Endometrium (tissue), 2 donors: ENCODE results near the gene DUSP6.

Source experiments
- FAIRE-seq: peaks from 2 replicates; lab custom pipeline; 2012; peaks lifted over from hg19 to GRCh38; lab: Jason Lieb, UNC
- donor health status: control.
- donor health status: control.

DUSP6 gene

DNA sequence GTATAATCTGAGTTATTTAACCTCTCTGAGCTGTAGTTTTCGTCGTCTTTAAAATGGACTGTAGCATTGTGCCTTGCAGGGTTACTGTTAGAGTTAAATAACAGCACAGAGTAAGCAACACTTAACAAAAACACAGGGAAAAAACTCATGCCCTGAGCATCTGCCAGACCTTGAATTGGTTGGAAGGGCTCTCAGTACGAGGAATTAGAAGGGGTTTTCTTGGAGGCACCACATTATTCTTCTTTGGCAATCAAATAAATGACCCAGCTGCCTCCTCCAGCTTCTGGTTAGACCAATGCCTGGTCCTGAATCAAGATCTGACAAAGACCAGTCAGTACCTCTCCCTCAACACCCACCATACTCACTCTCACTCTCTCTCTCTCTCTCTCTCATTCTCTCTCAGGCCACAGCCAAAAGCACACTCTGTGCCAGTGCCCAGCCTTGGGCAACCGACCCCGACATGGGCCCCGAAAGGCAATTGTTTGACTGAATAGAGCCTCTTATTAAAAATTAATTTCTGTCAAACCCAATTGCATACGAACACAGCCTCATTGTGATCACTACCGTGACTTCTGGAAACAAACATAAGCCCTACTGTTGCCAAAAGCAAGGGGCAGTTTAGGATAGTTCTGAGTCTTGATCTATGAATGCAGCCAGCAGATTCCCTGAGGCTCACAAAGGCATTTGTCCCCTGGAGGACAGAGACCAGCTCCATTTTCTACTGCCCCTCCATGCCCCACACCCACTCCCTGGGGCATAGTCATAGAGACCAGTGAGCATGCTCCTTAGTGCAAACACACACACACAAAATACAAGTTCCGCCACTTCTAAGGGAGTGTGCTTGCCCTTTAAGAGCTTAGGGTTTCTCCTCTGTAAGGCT is 23.9 kb downstream of the DUSP6 start:
- FAIRE-seq: no peak

DNA sequence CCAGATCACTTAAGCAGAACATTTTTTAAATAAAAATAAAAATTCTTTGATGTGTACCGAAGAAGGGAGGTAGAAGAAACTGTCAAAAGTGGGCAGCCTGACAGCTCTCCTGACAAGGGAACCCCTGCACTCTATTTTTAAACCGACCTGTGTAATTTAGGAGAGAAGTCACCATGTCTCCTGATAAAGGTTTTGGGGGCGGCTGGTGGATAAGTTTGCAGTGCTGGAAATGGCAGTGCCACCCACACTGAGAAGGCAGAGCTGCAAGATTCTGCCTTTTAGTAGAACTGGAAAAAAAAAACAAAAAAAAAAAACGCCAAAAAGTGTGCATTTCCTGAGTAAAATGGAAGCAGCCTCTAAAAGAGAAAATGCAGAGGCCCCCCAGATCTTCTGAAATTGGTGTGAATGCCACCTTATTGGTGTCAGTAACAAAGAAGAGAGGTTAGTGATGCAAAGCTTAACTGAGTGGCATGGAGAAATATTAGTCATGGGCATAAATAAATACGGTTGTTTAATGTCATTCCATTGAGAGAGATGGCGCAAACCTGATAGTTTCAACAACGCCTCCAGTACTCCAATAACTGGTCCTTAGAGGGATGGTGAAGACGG is 24.7 kb downstream of the DUSP6 start:
- FAIRE-seq: no peak

DNA sequence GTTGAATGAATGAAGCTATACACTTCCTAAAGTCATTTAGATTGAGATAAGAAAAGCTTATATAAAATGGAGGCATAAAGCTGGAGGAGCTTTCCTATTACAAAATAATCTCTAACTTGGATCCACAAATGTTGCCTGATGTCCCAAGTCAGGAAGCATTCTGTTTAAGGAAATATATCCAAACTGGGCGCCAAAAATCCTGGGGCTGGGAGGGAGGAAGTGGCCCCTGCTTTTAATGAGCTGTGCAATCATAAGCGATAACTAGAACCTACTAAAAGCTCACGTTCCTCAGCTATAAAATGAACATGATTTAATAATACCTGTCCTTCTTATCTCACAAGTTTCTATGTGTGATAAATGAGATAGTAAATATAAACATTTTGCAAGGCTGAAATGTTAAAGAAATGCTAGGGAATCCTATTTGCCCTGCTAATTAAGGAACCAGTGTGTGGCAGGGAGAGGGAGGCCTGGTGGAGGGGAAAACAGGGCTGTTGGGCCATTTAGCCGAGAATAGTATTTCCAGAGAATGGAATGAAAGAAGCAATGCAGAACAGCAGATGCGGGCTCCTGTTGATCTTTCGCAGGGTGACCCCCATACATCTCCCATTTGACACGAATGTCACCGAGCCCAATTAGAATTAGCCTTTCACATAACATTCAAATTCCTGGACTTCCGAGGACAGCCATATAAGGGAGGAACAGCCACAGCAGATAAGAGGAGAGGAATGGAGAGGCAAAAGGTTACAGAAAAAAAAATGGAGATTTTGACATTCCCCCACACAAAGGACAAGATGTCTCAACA is 25.9 kb downstream of the DUSP6 start:
- peak; percentile 89 for FAIRE-seq

DNA sequence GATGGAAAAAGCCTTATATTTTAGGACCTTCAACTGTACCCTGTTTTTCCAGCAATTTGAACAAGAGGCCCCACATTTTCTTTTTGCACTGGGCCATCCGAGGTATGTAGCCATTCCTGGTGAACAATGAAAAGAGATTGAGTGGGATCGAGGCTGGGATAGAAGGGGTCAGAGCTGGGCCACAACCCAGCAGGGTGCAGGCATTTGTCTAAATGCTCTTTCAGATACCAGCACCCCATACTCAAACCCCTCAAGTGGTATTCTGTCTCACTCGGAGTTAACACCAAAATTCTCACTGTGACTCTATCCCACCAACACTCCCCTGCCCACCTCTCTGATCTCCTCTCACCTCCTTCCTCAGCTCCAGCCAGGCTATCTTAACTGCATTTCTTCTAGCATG is 26.8 kb downstream of the DUSP6 start:
- FAIRE-seq: no peak

DNA sequence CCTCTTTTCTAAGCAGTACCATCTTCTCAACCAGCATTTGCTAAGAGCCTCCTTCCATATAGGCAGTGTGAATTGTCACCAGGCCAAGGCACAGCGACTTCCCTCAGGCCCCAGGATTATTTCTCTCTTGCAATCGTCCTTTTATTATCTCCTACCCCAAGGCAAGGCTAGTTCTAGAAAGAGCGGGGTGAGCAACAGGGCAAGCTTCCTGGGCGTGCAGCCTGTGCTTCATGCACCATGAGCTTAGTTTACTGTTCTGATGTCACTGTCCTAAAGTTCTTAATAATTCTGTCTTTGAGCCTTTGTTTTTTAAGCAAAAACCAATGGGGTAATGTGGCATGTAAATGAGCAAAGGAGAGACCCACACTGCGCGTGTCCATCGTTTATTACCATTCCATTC is 27.9 kb downstream of the DUSP6 start:
- no peak for FAIRE-seq

DNA sequence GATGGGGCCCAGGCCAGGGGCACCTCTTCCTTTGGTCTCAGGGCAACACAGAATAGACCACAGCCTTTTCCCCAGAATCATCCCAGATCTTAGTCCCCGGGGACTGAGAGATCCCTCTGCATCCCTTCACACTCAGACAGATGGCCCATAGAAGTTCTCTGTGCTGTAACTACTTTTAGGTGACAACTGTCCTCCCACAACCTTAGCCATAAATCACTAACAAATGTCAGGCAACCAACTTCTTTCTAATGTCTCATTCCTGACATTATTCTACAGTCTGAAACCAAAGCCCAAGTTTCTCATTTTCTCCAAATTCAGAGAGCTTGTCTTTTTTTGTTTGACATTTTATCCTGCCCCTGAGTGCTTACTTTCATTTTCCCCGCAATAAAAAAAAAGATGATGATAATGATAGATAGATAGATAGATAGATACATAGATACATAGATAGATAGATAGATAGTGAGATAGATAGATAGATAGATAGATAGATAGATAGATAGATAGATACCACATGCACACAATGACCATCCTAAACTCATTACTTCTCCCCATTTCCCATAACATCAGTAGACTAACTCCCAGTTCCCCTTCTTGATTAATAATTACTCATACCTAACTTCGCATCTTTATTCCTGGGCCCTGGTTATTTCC is 28.6 kb downstream of the DUSP6 start:
- no peak for FAIRE-seq

DNA sequence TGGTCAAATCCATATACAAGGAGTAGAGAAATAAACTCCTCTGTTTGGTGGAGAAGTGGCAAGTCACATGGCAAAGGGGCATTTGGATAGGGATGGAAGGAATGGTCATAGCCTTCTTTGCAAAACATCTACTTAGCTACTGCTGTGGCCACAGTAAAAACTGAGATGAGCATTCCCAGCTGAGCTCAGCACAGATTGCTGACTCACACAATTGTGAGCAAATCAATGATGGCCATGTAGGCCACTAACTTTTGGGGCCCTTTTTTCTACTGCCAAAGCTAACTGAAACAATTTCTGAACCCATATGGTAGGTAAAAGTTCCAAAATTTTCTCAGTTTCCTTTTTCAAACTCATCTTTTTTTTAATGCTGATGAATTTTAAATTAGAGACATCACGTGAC is 31.6 kb downstream of the DUSP6 start:
- no peak for FAIRE-seq

DNA sequence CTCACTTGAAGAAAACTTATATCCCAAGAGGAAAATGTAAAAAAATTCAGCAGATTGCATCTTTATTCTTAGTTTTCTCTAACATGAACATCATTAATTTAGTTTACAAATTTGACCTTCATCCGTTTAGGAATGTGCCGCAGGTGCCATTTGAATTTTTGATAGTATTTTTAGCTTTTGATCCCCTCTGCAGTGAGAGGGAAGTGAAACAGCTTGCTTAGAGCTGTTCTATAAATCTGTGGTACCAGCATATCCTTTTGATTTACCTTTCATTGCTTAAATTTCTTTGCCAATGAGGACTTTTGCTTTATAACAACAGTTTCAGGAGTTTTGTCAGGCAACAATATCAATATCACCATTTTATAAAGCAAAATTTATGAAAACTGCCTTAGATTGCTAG is 32.7 kb downstream of the DUSP6 start:
- FAIRE-seq: no peak

DNA sequence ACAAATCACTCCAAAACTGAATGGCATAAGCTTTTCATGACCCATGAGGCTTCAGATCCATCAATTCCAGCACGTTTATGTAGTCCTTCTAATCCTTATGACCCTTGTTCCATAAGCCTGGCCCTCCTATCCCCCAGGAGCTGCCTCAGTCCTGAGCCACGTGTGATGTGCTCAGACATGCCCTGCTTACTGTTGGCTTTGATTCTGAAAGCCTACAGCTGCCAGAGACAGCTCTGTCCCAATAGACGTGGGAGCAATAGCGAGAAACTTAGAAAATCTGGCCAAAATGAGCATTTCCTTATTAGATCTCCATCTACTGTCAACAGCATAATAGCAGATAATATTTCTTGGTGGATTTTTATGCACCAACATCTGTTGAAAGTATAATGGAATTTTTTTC is 33.2 kb downstream of the DUSP6 start:
- FAIRE-seq: no peak

DNA sequence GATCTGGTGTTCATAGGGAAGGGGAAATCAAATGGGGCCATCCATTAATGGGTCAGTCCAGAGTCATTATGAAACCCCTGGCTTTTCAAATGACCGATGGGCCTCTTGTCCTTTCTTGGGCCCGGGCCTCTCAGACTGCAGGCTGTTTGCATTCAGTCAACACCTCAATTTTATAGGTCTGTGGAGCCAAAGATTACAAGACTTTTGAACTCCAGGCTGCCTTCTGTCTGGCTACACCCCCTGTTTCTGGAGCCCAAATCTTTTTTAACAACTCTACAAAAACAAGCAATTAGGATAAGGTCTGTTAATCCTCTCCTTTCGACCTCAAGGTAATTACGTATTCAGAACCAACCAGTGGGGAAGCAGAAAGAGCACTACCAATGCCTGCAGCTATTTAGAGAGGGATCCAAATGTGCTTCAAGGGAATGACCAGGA is 35.6 kb downstream of the DUSP6 start:
- no peak for FAIRE-seq

DNA sequence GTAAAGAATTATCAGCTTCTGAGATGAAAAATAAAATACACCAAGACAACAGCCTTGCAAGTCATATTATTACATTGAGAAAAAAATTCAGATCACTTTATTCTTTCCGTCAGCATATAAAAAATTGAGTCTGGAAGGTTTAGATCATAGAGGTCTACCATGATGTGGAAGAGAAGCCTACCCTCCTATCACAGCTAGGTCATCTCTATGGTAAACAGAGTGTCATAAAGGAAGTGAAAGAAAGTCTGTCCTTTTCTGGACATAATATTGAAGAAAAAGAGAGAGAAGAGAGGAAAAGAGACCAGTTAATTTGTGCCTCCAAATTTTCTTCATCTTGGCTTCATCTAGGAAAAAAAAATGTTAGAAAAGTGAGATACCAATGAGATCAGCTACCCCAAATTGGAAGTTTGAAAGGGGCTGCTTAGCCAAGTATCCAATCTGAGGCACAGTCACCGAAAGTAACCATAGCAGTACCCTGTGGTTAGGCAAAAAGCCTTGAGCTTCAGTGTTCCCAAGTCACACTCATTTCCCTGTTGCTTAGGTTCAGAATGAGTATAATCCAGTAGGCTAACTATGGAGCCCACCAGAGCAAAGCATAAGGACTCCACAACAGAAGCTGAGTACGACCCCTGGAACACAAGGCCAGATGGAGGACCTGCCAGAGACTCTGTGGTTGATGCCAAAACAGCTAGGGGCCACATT is 38.1 kb downstream of the DUSP6 start:
- no peak for FAIRE-seq

DNA sequence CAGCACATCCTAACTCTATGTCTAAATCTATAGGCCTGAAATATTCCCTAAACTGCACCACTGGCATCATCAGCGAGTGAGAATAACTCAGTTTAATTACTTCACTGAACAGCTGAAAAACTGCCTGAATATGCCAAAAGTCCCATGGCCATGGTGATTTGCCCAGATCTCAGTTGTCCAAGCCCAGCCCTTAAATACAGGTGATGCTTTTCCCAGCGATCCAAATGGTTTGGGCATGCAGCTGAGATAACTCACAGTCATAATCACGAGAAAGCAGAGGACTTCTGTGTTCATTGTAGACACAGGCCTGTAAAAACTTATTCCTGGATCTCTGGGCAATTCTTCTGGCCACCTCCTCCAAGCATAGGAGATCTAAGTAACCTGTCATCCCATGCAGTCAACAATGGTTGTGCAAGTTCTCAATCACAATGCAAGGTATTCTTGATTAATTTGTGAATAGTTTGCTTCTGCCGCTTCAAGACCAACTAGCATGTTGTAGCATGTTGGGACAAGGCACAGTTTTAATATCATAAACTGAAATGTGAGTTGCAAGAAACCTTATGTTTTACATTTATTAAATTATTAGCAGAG is 40.5 kb downstream of the DUSP6 start:
- FAIRE-seq: no peak

DNA sequence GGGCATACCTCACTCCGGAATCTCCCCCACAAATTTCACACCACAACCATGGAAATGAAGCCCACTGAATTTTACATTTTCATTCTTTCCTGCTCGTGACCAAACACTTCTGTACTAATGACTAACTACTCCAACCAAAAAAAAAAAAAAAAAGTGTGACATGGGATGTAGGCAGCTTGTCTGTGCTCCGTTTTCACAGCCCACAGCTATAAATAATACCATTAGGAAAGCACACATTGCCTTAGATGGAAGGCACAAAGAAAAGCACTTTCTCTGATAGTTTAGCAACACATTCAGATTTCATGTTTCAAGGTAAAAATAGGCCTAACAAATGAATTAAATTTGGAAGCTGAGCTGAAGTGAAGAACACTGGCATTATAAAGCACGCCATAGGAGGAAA is 42.5 kb downstream of the DUSP6 start:
- FAIRE-seq: no peak

DNA sequence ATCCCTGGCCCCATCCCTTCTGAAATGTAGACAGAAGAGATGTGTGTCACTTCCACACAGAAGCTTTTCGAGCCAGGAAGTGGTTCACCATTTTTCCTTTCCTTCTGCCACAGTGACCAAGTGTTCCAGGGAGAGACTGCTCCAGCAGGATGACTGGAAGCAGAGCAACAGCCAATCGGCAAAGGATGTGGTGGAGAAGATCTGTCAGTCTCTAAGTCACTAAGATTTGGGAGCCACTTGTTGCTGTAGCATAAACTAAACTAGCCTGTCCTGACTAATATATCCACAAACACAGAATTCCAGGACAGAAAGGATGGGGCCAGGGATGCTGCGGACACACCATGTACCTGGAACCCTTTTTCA is 42.9 kb downstream of the DUSP6 start:
- no peak for FAIRE-seq

DNA sequence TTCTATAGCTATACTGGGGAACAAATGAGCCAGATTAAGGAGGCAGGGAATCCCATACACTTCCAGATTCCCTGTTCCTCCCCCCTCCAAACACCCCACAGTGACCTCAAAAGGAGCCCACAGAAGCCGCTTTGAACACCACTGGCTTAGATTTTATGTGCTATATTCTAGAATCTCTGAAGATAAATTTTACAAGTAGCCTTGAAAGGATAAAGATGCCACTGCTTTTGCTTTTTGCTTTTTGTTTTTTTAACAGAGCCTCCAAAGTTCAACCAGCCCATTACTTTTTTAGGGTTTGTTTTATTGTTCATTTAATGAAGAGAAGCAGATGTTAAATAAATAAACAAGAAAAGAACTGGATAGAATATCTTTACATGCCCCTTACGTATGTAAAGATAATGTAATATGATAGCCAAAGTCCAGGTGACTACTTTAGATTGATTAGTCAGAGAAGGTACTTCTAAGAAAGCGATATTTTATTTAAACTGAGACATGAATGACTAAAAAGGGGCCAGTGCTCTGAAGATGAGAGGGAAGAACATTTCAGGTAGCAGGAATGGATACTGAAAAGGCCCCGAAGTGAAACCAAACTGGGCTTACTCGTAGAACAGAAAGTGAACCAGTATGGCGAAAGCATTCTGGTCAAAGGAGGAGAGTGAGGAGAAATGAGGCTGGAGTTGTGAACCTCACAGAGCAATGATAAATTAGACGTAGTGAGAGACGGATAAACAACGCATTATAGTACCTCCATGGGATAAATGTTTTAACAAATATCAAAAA is 44.6 kb downstream of the DUSP6 start:
- FAIRE-seq: no peak

DNA sequence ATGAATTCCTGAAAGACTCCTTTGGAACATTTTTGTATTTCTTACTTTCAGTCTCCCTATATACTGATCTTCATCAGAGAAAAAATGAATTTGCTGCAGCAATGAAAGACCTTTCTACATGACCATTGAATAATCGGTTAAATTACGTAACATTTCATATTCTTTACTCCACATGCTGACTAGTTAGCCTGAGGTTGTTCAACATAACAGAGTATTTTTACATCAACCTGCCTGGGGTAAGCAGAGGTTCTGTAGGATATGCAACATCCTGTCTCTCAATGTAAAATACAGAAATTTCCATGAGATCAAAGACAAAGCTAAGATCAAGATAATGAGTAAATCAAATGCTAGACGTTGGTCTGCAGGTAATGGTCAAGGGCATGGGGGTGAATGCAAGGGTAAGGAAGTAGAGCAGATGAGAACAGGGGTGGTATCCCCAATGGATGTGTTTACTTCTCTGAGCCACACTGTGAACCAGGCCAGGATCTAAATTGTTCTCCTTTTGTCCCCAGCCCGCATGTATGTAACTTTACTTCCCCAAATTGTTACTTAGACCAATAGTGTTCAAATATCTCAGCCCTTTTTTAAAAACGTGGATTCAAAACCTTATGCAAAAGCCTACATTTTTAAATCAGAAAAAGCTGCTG is 45.4 kb downstream of the DUSP6 start:
- no peak for FAIRE-seq

DNA sequence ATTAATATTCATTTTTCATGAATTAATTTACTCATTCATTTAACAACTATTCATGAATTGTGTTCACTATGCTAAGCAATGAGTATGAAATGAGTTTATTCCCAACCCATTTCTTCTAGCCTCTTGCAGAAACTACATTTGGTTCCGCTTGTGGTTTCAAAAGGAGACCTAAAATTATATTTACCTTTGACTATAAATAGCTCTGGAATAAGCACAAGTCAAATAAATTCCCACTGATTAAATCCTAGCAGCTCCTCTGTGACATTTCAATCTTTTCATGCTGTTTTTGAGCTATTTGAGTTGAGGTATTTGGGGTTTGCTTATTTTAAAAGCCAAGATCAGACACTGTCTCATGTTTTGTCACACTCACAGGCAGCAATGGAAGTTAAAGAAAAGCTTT is 46.9 kb downstream of the DUSP6 start:
- FAIRE-seq: no peak

DNA sequence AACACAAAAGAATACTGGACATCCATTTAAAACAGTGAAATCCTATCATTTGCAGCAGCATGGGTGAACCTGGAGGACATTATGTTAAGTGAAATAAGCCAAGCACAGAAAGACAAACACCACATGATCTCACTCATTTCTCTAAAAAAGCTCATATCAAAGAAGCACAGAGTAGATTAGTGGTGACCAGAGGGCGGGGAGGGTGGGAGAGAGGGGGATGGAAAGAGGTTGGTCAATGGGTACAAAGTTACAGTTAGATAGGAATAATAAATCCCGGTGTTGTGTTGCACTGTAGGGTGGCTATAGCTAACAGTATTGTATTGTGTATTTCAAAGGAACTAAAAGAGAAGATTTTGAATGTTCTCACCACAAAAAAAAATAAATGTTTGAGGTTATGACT is 52.4 kb downstream of the DUSP6 start:
- no peak for FAIRE-seq

DNA sequence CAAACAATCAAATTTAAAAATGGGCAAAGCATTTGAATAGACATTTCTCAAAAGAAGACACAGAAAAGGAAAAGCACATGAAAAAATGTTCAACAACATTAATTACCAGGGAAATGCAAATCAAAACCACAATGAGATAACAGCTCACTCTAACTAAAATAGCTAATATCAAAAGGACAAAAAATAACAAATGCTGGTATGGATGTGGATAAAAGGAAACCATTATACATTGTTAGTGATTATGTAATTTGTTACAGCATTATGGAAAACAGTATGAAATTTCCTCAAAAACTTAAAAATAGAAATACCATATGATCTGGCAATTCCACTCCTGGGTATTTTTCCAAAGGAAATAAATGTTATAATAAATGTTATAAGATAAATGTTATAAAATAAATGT is 52.9 kb downstream of the DUSP6 start:
- FAIRE-seq: no peak
